K562 (cell line): ENCODE results near the gene TNPO2. TPM values are rescaled to one million over a fixed set of nuclear protein-coding genes. Genes with fewer than 3 reads are reported as not detected.

Experiments used
- BRD4 ChIP-seq: fragments of 200-600 bp; sonication (generic); IDR thresholded peaks from 2 replicates; pipeline ENCODE4 v1.6.1; 2017; ENCODE audit warnings: inconsistent platforms
- CBFA2T3 ChIP-seq: fragments of 450-650 bp; IDR thresholded peaks from 2 replicates; pipeline ENCODE4 v1.6.1; 2017
- DACH1 ChIP-seq: fragments of 450-650 bp; IDR thresholded peaks from 2 replicates; pipeline ENCODE4 v1.6.1; 2018; ENCODE audit not compliant: partially characterized antibody
- LARP7 ChIP-seq: fragments of 450-650 bp; IDR thresholded peaks from 2 replicates; pipeline ENCODE4 v1.6.1; 2016
- MCM5 ChIP-seq: fragments of 450-650 bp; IDR thresholded peaks from 2 replicates; pipeline ENCODE4 v1.6.1; 2016; ENCODE audit warnings: low read depth
- NCOR1 ChIP-seq: fragments of 450-650 bp; IDR thresholded peaks from 2 replicates; pipeline ENCODE4 v1.6.1; 2016; ENCODE audit warnings: mild to moderate bottlenecking, moderate library complexity
- NR2F6 ChIP-seq: fragments of 450-650 bp; formaldehyde crosslinking; IDR thresholded peaks from 2 replicates; pipeline ENCODE4 v1.4.0; 2020; ENCODE audit warnings: mild to moderate bottlenecking
- PHTF2 ChIP-seq: fragments of 250-450 bp; sonication (Bioruptor Pico); IDR thresholded peaks from 2 replicates; pipeline ENCODE4 v1.5.0; 2021; ENCODE audit warnings: mild to moderate bottlenecking
- RBM39 ChIP-seq: fragments of 200-400 bp; formaldehyde crosslinking; optimal IDR thresholded peaks from 2 replicates; pipeline ENCODE3; 2018; ENCODE audit warnings: low read depth, low read length
- SRSF7 ChIP-seq: fragments of 200-400 bp; formaldehyde crosslinking; optimal IDR thresholded peaks from 2 replicates; pipeline ENCODE3; 2017; ENCODE audit warnings: mild to moderate bottlenecking, low read depth, low read length
- ZNF695 ChIP-seq: fragments of 450-650 bp; formaldehyde crosslinking; IDR thresholded peaks from 2 replicates; pipeline ENCODE4 v1.4.0; 2020; ENCODE audit warnings: mild to moderate bottlenecking, moderate library complexity
- ZSCAN32 ChIP-seq: fragments of 450-650 bp; formaldehyde crosslinking; IDR thresholded peaks from 2 replicates; pipeline ENCODE4 v1.4.0; 2020; ENCODE audit warnings: mild to moderate bottlenecking, moderate library complexity
- polyA plus RNA-seq, 8 experiments: library from polyadenylated mRNA; depleted of rRNA in 4 of 8; stranded (reverse) in 5 of 8; unstranded in 3 of 8; fragments of >200 nt; fragmentation: Nextera tagmentation in 2 of 8; fragmentation: Illumina TruSeq in 1 of 8; extraction: Ambion mirVana in 2 of 8; extraction: Trizol in 1 of 8; gene quantifications; 2 replicates each; pipeline versions ENCODE4 v1.2.1 to v1.2.3, GENCODE V29; 2011 to 2014; ENCODE audit warnings: inconsistent platforms in 1 of 8, missing spikeins in 1 of 8
- total RNA-seq, 7 experiments: library from RNA; depleted of rRNA in 6 of 7; stranded (reverse); fragments of >200 nt in 6 of 7; fragmentation: Illumina TruSeq in 2 of 7; extraction: Trizol in 2 of 7; gene quantifications; 2 replicates each; pipeline versions ENCODE4 v1.2.1 to v1.2.3, GENCODE V29; 2011 to 2021; ENCODE audit warnings: low replicate concordance in 1 of 7
- TF ChIP-seq, protein P1 (sequence below): sonication (generic); formaldehyde crosslinking; IDR thresholded peaks from 2 replicates; pipeline ENCODE4 v1.9.0; 2022; ENCODE audit warnings: mild to moderate bottlenecking, missing genetic modification reagents
- TF ChIP-seq, protein P2 (sequence below), 2 experiments: IDR thresholded peaks; 2 replicates each; pipeline ENCODE4 v1.6.1; 2011; ENCODE audit warnings: borderline replicate concordance in 1 of 2, control low read depth in 1 of 2, low read depth in 1 of 2, low read length in 1 of 2, mild to moderate bottlenecking in 1 of 2, mixed read lengths in 1 of 2, moderate library complexity in 1 of 2; ENCODE audit not compliant: insufficient read depth in 1 of 2, insufficient read length in 1 of 2, poor library complexity in 1 of 2, severe bottlenecking in 1 of 2; ENCODE audit errors: extremely low read depth in 1 of 2
- TF ChIP-seq, protein P3 (sequence below): fragments of 450-650 bp; IDR thresholded peaks from 2 replicates; pipeline ENCODE4 v1.6.1; 2016; ENCODE audit warnings: borderline replicate concordance
- TF ChIP-seq, protein P4 (sequence below): fragments of 450-650 bp; IDR thresholded peaks from 2 replicates; pipeline ENCODE4 v1.6.1; 2017; ENCODE audit warnings: mild to moderate bottlenecking, moderate library complexity
- TF ChIP-seq, protein P5 (sequence below): fragments of 200-800 bp; sonication (Bioruptor generic); IDR thresholded peaks from 2 replicates; pipeline ENCODE4 v1.6.1; 2016; ENCODE audit warnings: missing genetic modification characterization, missing compliant biosample characterization

Gene TNPO2
- total and polyA plus RNA-seq, 9 of the 15 experiments (the other 6 are each of a cell fraction or from before 2014, with no cell fraction given), result 6.0 to 126 (median 53.8) TPM

DNA sequence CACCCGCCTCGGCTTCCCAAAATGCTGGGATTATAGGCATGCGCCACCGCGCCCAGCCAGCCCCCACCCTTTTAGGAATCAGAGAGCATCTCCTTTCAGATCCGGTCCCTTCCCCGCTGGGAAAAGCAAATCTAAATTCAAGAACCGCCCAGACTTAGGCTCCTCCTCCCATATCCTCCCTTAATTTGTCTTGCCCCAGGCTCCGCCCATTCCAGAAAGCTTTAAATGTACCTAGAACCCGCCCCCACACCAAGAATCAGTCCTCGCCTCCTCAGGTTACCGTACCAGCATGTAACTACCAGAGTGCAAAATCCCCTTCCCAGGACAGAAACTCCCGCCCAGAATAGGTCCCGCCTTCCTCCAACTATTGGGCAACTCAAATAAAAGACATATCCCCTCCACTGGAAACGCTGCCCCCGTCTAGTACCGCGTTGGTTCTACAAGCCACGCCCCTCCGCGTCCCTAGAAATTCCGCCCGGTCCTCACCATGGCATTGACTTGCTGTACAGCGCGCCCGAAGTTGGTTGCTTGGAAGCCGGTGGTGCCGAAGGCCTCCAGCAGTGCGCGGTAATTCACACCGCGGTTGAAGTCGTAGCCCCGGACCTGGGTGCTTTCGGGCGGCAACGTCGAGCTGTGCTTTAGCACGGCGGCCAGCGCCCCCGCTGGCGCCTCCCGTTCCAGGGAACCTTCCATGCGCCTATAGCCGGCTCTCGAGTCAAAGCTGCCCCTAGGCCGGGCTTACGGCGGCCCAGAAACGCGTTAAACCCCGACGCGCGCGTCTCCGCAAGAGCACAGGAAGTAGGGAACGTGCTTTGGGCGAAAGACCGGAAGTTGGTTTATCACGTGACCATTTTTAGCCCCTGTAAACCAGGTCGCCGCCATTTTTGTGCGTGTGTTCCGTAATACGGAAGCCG, 42.4 kb downstream of the TNPO2 start, which contains the start of gene DHPS (continued):
- TF ChIP-seq MCM5, result no peak
- TF ChIP-seq CBFA2T3, result 0 out of 2 replicates have a peak, but pooled peaks have one; percentile 3
- TF ChIP-seq LARP7, result no peak
- no peak for TF ChIP-seq PHTF2 (CRISPR knock-in tag)
- 0 out of 2 replicates have a peak, but pooled peaks have one; percentile 35 for TF ChIP-seq NR2F6 (CRISPR knock-in tag)
- TF ChIP-seq, protein P1, sequence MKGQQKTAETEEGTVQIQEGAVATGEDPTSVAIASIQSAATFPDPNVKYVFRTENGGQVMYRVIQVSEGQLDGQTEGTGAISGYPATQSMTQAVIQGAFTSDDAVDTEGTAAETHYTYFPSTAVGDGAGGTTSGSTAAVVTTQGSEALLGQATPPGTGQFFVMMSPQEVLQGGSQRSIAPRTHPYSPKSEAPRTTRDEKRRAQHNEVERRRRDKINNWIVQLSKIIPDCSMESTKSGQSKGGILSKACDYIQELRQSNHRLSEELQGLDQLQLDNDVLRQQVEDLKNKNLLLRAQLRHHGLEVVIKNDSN (CRISPR knock-in tag), result peak; percentile 92
- peak; percentile 84; the same call in 1 of the 2 replicates for TF ChIP-seq BRD4
- TF ChIP-seq, protein P2, sequence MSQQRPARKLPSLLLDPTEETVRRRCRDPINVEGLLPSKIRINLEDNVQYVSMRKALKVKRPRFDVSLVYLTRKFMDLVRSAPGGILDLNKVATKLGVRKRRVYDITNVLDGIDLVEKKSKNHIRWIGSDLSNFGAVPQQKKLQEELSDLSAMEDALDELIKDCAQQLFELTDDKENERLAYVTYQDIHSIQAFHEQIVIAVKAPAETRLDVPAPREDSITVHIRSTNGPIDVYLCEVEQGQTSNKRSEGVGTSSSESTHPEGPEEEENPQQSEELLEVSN (IDR thresholded peaks at IDR 0.05; ENCODE audit: borderline replicate concordance in 1 of 2, extremely low read depth in 1 of 2, insufficient read depth in 1 of 2, insufficient read length in 1 of 2, low read depth in 1 of 2, low read length in 1 of 2, poor library complexity in 1 of 2, severe bottlenecking in 1 of 2), result peak; percentile 77 to 86
- TF ChIP-seq DACH1, result no peak
- TF ChIP-seq, protein P3, sequence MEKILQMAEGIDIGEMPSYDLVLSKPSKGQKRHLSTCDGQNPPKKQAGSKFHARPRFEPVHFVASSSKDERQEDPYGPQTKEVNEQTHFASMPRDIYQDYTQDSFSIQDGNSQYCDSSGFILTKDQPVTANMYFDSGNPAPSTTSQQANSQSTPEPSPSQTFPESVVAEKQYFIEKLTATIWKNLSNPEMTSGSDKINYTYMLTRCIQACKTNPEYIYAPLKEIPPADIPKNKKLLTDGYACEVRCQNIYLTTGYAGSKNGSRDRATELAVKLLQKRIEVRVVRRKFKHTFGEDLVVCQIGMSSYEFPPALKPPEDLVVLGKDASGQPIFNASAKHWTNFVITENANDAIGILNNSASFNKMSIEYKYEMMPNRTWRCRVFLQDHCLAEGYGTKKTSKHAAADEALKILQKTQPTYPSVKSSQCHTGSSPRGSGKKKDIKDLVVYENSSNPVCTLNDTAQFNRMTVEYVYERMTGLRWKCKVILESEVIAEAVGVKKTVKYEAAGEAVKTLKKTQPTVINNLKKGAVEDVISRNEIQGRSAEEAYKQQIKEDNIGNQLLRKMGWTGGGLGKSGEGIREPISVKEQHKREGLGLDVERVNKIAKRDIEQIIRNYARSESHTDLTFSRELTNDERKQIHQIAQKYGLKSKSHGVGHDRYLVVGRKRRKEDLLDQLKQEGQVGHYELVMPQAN, result peak; percentile 92
- TF ChIP-seq, protein P4, sequence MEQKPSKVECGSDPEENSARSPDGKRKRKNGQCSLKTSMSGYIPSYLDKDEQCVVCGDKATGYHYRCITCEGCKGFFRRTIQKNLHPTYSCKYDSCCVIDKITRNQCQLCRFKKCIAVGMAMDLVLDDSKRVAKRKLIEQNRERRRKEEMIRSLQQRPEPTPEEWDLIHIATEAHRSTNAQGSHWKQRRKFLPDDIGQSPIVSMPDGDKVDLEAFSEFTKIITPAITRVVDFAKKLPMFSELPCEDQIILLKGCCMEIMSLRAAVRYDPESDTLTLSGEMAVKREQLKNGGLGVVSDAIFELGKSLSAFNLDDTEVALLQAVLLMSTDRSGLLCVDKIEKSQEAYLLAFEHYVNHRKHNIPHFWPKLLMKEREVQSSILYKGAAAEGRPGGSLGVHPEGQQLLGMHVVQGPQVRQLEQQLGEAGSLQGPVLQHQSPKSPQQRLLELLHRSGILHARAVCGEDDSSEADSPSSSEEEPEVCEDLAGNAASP, result no peak
- TF ChIP-seq ZNF695 (CRISPR knock-in tag), result no peak
- 0 out of 2 replicates have a peak, but pooled peaks have one; percentile 26 for TF ChIP-seq ZSCAN32 (CRISPR knock-in tag)
- no peak for TF ChIP-seq SRSF7
- TF ChIP-seq, protein P5, sequence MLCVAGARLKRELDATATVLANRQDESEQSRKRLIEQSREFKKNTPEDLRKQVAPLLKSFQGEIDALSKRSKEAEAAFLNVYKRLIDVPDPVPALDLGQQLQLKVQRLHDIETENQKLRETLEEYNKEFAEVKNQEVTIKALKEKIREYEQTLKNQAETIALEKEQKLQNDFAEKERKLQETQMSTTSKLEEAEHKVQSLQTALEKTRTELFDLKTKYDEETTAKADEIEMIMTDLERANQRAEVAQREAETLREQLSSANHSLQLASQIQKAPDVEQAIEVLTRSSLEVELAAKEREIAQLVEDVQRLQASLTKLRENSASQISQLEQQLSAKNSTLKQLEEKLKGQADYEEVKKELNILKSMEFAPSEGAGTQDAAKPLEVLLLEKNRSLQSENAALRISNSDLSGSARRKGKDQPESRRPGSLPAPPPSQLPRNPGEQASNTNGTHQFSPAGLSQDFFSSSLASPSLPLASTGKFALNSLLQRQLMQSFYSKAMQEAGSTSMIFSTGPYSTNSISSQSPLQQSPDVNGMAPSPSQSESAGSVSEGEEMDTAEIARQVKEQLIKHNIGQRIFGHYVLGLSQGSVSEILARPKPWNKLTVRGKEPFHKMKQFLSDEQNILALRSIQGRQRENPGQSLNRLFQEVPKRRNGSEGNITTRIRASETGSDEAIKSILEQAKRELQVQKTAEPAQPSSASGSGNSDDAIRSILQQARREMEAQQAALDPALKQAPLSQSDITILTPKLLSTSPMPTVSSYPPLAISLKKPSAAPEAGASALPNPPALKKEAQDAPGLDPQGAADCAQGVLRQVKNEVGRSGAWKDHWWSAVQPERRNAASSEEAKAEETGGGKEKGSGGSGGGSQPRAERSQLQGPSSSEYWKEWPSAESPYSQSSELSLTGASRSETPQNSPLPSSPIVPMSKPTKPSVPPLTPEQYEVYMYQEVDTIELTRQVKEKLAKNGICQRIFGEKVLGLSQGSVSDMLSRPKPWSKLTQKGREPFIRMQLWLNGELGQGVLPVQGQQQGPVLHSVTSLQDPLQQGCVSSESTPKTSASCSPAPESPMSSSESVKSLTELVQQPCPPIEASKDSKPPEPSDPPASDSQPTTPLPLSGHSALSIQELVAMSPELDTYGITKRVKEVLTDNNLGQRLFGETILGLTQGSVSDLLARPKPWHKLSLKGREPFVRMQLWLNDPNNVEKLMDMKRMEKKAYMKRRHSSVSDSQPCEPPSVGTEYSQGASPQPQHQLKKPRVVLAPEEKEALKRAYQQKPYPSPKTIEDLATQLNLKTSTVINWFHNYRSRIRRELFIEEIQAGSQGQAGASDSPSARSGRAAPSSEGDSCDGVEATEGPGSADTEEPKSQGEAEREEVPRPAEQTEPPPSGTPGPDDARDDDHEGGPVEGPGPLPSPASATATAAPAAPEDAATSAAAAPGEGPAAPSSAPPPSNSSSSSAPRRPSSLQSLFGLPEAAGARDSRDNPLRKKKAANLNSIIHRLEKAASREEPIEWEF, result no peak
- no peak for TF ChIP-seq NCOR1
- no peak for TF ChIP-seq RBM39
